HepG2 (cell line): ENCODE measurements around the gene ETFA. TPM values are rescaled to one million over a fixed set of nuclear protein-coding genes. Genes with fewer than 3 reads are reported as not detected.

Experiments
- AGO2 ChIP-seq: fragments of 200-400 bp; formaldehyde crosslinking; optimal IDR thresholded peaks from 2 replicates; pipeline ENCODE3; 2017; ENCODE audit warnings: mild to moderate bottlenecking, low read depth, low read length, moderate library complexity
- ARNT2 ChIP-seq: sonication (generic); formaldehyde crosslinking; IDR thresholded peaks from 2 replicates; pipeline ENCODE4 v1.8.0; 2022; ENCODE audit warnings: mild to moderate bottlenecking, low read depth, missing genetic modification reagents, moderate library complexity
- BORCS8-MEF2B ChIP-seq: sonication (generic); formaldehyde crosslinking; IDR thresholded peaks from 2 replicates; pipeline ENCODE4 v1.8.0; 2022; ENCODE audit warnings: mild to moderate bottlenecking, missing genetic modification reagents
- CBFB ChIP-seq: sonication (generic); formaldehyde crosslinking; IDR thresholded peaks from 2 replicates; pipeline ENCODE4 v1.4.0; 2020; ENCODE audit warnings: missing genetic modification reagents
- E2F1 ChIP-seq: sonication (generic); formaldehyde crosslinking; IDR thresholded peaks from 2 replicates; pipeline ENCODE4 v1.5.0; 2020; ENCODE audit warnings: missing genetic modification reagents
- HIVEP1 ChIP-seq: sonication (generic); formaldehyde crosslinking; IDR thresholded peaks from 2 replicates; pipeline ENCODE4 v1.4.0; 2020; ENCODE audit warnings: mild to moderate bottlenecking, missing genetic modification reagents
- IRX3 ChIP-seq: sonication (generic); formaldehyde crosslinking; IDR thresholded peaks from 2 replicates; pipeline ENCODE4 v1.8.1; 2023; ENCODE audit warnings: mild to moderate bottlenecking, low read depth, missing genetic modification reagents, borderline replicate concordance
- RBFOX2 ChIP-seq: fragments of 200-400 bp; formaldehyde crosslinking; IDR thresholded peaks from 2 replicates; pipeline ENCODE4 v1.6.1; 2017; ENCODE audit warnings: low read depth, mild to moderate bottlenecking, low read length
- REL ChIP-seq: sonication (generic); formaldehyde crosslinking; conservative IDR thresholded peaks from 2 replicates; pipeline ENCODE4 v1.8.0; 2022; ENCODE audit warnings: mild to moderate bottlenecking, missing genetic modification reagents, moderate library complexity
- SKIL ChIP-seq: sonication (generic); formaldehyde crosslinking; IDR thresholded peaks from 2 replicates; pipeline ENCODE4 v1.8.0; 2022; ENCODE audit warnings: missing genetic modification reagents, mild to moderate bottlenecking, moderate library complexity, borderline replicate concordance
- SOX6 ChIP-seq, 2 experiments: fragments of 450-650 bp in 1 of 2; sonication (generic) in 1 of 2; formaldehyde crosslinking in 1 of 2; IDR thresholded peaks; 2 replicates each; pipeline versions ENCODE4 v1.4.0 to v1.6.1; 2017 to 2020; ENCODE audit warnings: antibody characterized with exemption in 1 of 2, mild to moderate bottlenecking in 1 of 2, missing genetic modification reagents in 1 of 2
- STAT5B ChIP-seq: sonication (generic); formaldehyde crosslinking; IDR thresholded peaks from 2 replicates; pipeline ENCODE4 v1.4.0; 2020; ENCODE audit warnings: missing genetic modification reagents
- TEF ChIP-seq: sonication (generic); formaldehyde crosslinking; IDR thresholded peaks from 2 replicates; pipeline ENCODE4 v1.5.0; 2020; ENCODE audit warnings: missing genetic modification reagents
- TFDP1 ChIP-seq: IDR thresholded peaks from 2 replicates; pipeline ENCODE4 v1.6.1; 2016; ENCODE audit warnings: missing compliant biosample characterization, missing genetic modification reagents, borderline replicate concordance
- TFDP2 ChIP-seq: sonication (generic); formaldehyde crosslinking; IDR thresholded peaks from 2 replicates; pipeline ENCODE4 v1.4.0; 2020; ENCODE audit warnings: missing genetic modification reagents
- ZFAT ChIP-seq: sonication (generic); formaldehyde crosslinking; conservative IDR thresholded peaks from 2 replicates; pipeline ENCODE4 v1.8.1; 2023; ENCODE audit warnings: missing genetic modification reagents, inconsistent platforms
- ZFX ChIP-seq: sonication (generic); formaldehyde crosslinking; IDR thresholded peaks from 2 replicates; pipeline ENCODE4 v1.4.0; 2020; ENCODE audit warnings: mild to moderate bottlenecking, low read depth, missing genetic modification reagents, moderate library complexity
- ZNF232 ChIP-seq: sonication (generic); formaldehyde crosslinking; IDR thresholded peaks from 2 replicates; pipeline ENCODE4 v1.4.0; 2020; ENCODE audit warnings: missing genetic modification reagents, borderline replicate concordance
- ZNF292 ChIP-seq: sonication (generic); formaldehyde crosslinking; IDR thresholded peaks from 2 replicates; pipeline ENCODE4 v1.8.1; 2022; ENCODE audit warnings: mild to moderate bottlenecking, low read depth, missing genetic modification reagents, borderline replicate concordance
- ZNF672 ChIP-seq: sonication (generic); formaldehyde crosslinking; IDR thresholded peaks from 2 replicates; pipeline ENCODE4 v1.8.1; 2022; ENCODE audit warnings: missing genetic modification reagents
- ZNF782 ChIP-seq: sonication (generic); formaldehyde crosslinking; IDR thresholded peaks from 2 replicates; pipeline ENCODE4 v1.4.0; 2020; ENCODE audit warnings: missing genetic modification reagents, mild to moderate bottlenecking, borderline replicate concordance
- polyA plus RNA-seq, 8 experiments: library from polyadenylated mRNA; depleted of rRNA in 3 of 8; stranded (reverse) in 7 of 8; unstranded in 1 of 8; fragments of >200 nt; fragmentation: Illumina TruSeq in 4 of 8; extraction: Trizol in 4 of 8; gene quantifications; 2 replicates each; pipeline versions ENCODE4 v1.2.1 to v1.2.3, GENCODE V29; 2011 to 2016; ENCODE audit warnings: low read depth in 4 of 8, missing spikeins in 1 of 8, mixed read lengths in 1 of 8; ENCODE audit not compliant: insufficient read depth in 1 of 8
- total RNA-seq, 5 experiments: library from RNA; depleted of rRNA; stranded (reverse); fragments of >200 nt; fragmentation: Illumina TruSeq; extraction: Trizol; gene quantifications; 2 replicates each; pipeline ENCODE4 v1.2.3, GENCODE V29; 2016; ENCODE audit warnings: low read depth in 1 of 5

ETFA gene
- total and polyA plus RNA-seq, 2 of the 13 experiments (the other 11 are each of a cell fraction or from before 2014, with no cell fraction given) = 291 to 396 TPM

GRCh38 chr15:76337696-76338485, 26.6 kb upstream of the ETFA start (continued):
- TF ChIP-seq TFDP1 (CRISPR knock-in tag) (peak; percentile 87), BORCS8-MEF2B (CRISPR knock-in tag) (peak; percentile 75; the same call in 1 of the 2 replicates), ZNF292 (CRISPR knock-in tag) (0 out of 2 replicates have a peak, but pooled peaks have one; percentile 12), ZNF782 (CRISPR knock-in tag) (peak; percentile 43; the same call in 1 of the 2 replicates), ZFX (CRISPR knock-in tag) (peak; percentile 95), CBFB (CRISPR knock-in tag) (peak; percentile 37; the same call in 1 of the 2 replicates), ZNF232 (CRISPR knock-in tag) (no peak), SKIL (CRISPR knock-in tag) (peak; percentile 35; the same call in 1 of the 2 replicates), ARNT2 (peak; percentile 74; the same call in 1 of the 2 replicates), HIVEP1 (CRISPR knock-in tag) (peak; percentile 56; the same call in 1 of the 2 replicates), ZFAT (peak; percentile 79; the same call in 1 of the 2 replicates), TEF (CRISPR knock-in tag) (no peak), AGO2 (peak; percentile 60), RBFOX2 (peak; percentile 67), E2F1 (CRISPR knock-in tag) (no peak), SOX6 (IDR thresholded peaks at IDR 0.05) (no peak), SOX6 (CRISPR knock-in tag; IDR thresholded peaks at IDR 0.05) (peak; percentile 21; the same call in 1 of the 2 replicates), REL (CRISPR knock-in tag) (no peak), ZNF672 (0 out of 2 replicates have a peak, but pooled peaks have one; percentile 4), TFDP2 (CRISPR knock-in tag) (peak; percentile 48; the same call in 1 of the 2 replicates), STAT5B (no peak), IRX3 (CRISPR knock-in tag) (peak; percentile 84; the same call in 1 of the 2 replicates)
